Kidney (tissue), 14 donors: ENCODE results near the gene MANEA. TPM values are rescaled to one million over a fixed set of nuclear protein-coding genes. Genes with fewer than 3 reads are reported as not detected.

Experiments
- DNase-seq, 5 donors: peaks; one replicate each; pipeline ENCODE4 v3.0.0-alpha.2; 2013 to 2020
- FAIRE-seq: peaks from 2 replicates; lab custom pipeline; 2012; peaks lifted over from hg19 to GRCh38; lab: Jason Lieb, UNC
- H3K27ac ChIP-seq, 2 donors: one replicate each; pipeline ENCODE4 v1.7.0; 2013; ENCODE audit warnings: low read depth in 2 of 2, low read length in 2 of 2, inconsistent platforms in 1 of 2
- H3K27me3 ChIP-seq: one replicate; pipeline ENCODE4 v1.7.1; 2013; ENCODE audit warnings: low read length, inconsistent platforms; ENCODE audit not compliant: control insufficient read depth, insufficient read depth
- H3K36me3 ChIP-seq, 3 donors: one replicate each; pipeline versions ENCODE4 v1.7.0 to v1.7.1; 2013; ENCODE audit warnings: low read length in 3 of 3, control low read depth in 1 of 3, inconsistent platforms in 1 of 3; ENCODE audit not compliant: insufficient read depth in 3 of 3, control insufficient read depth in 2 of 3
- H3K4me1 ChIP-seq, 3 donors: one replicate each; pipeline versions ENCODE4 v1.7.0 to v1.7.1; 2013; ENCODE audit warnings: low read length in 3 of 3, inconsistent platforms in 1 of 3, low read depth in 1 of 3; ENCODE audit not compliant: control insufficient read depth in 2 of 3, insufficient read depth in 2 of 3
- H3K4me3 ChIP-seq, 3 donors: one replicate each; pipeline versions ENCODE4 v1.7.0 to v1.8.1; 2013; ENCODE audit warnings: low read length in 3 of 3, control low read depth in 1 of 3, inconsistent platforms in 1 of 3
- H3K9ac ChIP-seq, 3 donors: one replicate each; pipeline versions ENCODE4 v1.7.0 to v1.7.1; 2013; ENCODE audit warnings: low read length in 3 of 3, control low read depth in 1 of 3, inconsistent platforms in 1 of 3
- H3K9me3 ChIP-seq, 3 donors: one replicate each; pipeline versions ENCODE4 v1.7.0 to v1.7.1; 2013; ENCODE audit warnings: low read length in 3 of 3, control low read depth in 1 of 3, inconsistent platforms in 1 of 3; ENCODE audit not compliant: control insufficient read depth in 2 of 3, insufficient read depth in 1 of 3
- intact Hi-C: fragments of 100-400 bp; cut with DNase I; formaldehyde crosslinking; loops from one replicate; pipeline ENCODE4 v1.11.1; 2022
- polyA plus RNA-seq: library from polyadenylated mRNA; stranded (reverse); fragments of 350-450 nt; fragmentation: Illumina TruSeq; extraction: RNeasy Lipid Tissue Mini Kit (QIAGEN cat#74804); gene quantifications from one replicate; pipeline ENCODE4 v1.2.3, GENCODE V29; 2014; ENCODE audit warnings: low read depth, low replicate concordance; ENCODE audit not compliant: insufficient read depth
- total RNA-seq: library from RNA; stranded (reverse); fragmentation: NEBNext Ultra II Directional; extraction: Animal tissue kit (Norgen Biotek cat#: 25700); gene quantifications from one replicate; pipeline ENCODE4 v1.2.1, GENCODE V29; 2021
- TF ChIP-seq, protein P1 (sequence below): IDR thresholded peaks from 3 replicates; pipeline ENCODE4 v1.5.1; 2012; ENCODE audit warnings: mild to moderate bottlenecking, moderate library complexity, borderline replicate concordance; ENCODE audit not compliant: insufficient read depth; ENCODE audit errors: extremely low read depth
- donor health status: control.
- donor health status: control.
- donor health status: control.
- donor health status: control.
- donor health status: control.
- donor health status: DM: yes; HTN: yes; CAD: no.
- donor health status: Normal renal cell carcinoma (clear cell type).

The MANEA gene
- total and polyA plus RNA-seq, 2 donors from 2014 or later: 5.4 to 15.6 TPM

- Histone ChIP-seq H3K9me3 (no peaks in the 10 kb centered on the region), H3K9ac (no peak overlapping the region), H3K4me1 (no peaks in the 10 kb centered on the region), H3K4me3 (no peak overlapping the region), H3K36me3 (no peaks in the 10 kb centered on the region), H3K27ac (no peak overlapping the region), H3K27me3 (no peaks in the 10 kb centered on the region)
- DNase-seq (no peak), FAIRE-seq (no peak)
- TF ChIP-seq, protein P1, sequence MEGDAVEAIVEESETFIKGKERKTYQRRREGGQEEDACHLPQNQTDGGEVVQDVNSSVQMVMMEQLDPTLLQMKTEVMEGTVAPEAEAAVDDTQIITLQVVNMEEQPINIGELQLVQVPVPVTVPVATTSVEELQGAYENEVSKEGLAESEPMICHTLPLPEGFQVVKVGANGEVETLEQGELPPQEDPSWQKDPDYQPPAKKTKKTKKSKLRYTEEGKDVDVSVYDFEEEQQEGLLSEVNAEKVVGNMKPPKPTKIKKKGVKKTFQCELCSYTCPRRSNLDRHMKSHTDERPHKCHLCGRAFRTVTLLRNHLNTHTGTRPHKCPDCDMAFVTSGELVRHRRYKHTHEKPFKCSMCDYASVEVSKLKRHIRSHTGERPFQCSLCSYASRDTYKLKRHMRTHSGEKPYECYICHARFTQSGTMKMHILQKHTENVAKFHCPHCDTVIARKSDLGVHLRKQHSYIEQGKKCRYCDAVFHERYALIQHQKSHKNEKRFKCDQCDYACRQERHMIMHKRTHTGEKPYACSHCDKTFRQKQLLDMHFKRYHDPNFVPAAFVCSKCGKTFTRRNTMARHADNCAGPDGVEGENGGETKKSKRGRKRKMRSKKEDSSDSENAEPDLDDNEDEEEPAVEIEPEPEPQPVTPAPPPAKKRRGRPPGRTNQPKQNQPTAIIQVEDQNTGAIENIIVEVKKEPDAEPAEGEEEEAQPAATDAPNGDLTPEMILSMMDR: no peak
- intact Hi-C loops: no loop called here
Measured at GRCh38 chr6:95543798-95544197, 33.5 kb upstream of the MANEA start.

DNA sequence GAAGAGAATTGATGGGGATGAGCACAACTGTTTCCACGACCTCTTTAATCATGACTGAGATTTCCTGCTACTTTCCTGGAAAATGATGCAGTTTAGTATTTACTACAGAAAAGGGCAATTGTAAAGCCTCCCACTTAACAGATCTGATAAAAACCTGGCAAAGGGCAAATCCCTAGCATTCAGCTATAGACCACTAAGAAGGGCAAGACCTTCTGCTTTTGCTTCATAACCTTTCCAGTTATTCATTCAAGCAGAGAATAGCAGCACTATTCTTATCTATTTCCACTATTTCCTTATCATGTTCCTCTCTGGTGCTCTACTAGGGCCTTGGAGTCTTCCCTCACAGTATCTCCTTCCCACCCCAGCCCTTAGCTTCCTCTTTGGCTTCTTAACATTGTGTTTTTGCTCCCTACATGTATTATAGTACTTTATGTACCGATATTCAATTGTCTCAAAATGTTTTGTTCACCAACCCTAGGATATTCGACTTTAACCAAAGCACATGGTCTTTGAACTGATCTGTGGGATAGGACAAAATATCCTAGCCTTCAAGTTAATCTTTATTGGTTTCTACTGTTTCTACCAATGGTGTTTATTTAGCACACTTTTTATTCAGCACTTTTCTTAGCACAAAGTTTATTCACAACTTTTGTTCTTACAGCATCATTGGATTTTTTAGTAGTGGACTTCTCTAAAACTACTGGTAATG, 32.7 kb upstream of the MANEA start:
- Histone ChIP-seq H3K27me3 (no peaks in the 10 kb centered on the region), H3K27ac (no peak overlapping the region), H3K4me1 (no peaks in the 10 kb centered on the region), H3K9ac (no peak overlapping the region), H3K9me3 (no peaks in the 10 kb centered on the region), H3K36me3 (no peaks in the 10 kb centered on the region), H3K4me3 (no peak overlapping the region)
- DNase-seq: no peak
- intact Hi-C loops: no loop called here
- TF ChIP-seq, protein P1: no peak
- FAIRE-seq: no peak

GRCh38 chr6:95545226-95545625, 32.1 kb upstream of the MANEA start:
- Histone ChIP-seq H3K27ac (no peak overlapping the region), H3K4me3 (no peak overlapping the region), H3K4me1 (no peaks in the 10 kb centered on the region), H3K27me3 (no peaks in the 10 kb centered on the region), H3K9ac (no peak overlapping the region), H3K36me3 (no peaks in the 10 kb centered on the region), H3K9me3 (no peaks in the 10 kb centered on the region)
- intact Hi-C loops: no loop called here
- DNase-seq (no peak), FAIRE-seq (no peak)
- TF ChIP-seq, protein P1: no peak
